NCI-H1105 (cell line): ENCODE measurements around the gene CNTNAP5.

Experiments used
- DNase-seq: peaks from one replicate; lab custom pipeline; 2025; lab: John Stamatoyannopoulos, UW

Gene CNTNAP5

DNA sequence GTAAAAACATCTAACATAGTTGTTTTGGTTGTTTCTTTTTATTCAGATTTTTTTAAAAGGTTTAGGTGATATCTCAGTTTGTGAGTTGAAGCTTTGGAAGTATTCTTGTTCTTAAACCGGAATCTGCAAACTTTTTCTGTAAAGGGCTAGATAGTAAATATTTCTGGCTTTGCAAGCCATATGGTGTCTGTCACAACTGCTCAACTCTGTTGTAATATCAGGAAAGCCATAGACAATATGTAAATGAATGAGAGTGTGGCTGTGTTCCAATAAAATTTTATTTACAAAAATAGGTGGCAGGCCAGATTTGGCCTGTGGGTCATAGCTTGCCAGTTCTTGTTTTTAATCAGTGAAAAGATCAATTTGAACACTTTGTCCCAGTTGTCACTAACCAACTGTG, 134.1 kb downstream of the CNTNAP5 start:
- no peak for DNase-seq

DNA sequence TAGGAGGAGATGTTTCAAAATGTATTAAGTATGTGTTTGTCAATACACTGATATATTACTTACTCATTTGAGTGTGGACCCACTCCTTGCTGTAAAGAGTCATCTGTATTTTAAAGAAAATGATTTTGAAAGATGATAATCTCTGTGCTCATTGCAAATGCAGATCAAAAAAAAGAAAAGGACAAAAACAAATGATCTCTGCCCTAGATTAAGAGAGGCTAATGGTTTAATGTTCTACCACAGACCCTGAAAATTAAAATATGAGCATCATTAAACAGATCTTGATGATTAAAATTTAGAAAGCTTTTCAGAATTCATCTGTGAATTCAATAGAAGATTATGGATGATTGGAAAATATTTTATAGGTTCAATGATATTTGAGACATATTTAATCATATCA, 136.5 kb downstream of the CNTNAP5 start:
- no peak for DNase-seq

DNA sequence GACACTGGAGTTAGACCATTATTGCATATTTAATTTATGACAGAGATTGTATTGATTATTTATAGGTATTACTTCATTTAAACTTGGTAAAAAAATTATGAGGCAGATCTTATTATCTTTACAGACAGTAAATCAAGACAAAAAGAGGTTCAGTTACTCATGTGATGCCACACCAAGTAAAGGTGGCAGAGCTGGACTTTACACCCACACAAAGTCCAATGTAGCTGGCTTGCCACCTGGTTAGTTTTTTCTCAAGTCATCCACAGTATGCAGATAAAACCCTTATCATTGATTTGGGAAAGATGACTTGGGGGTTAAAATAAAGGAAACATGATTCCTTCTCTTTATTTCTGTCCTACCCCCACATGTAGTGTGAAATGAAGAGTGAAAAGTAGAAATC, 137.2 kb downstream of the CNTNAP5 start:
- no peak for DNase-seq

DNA sequence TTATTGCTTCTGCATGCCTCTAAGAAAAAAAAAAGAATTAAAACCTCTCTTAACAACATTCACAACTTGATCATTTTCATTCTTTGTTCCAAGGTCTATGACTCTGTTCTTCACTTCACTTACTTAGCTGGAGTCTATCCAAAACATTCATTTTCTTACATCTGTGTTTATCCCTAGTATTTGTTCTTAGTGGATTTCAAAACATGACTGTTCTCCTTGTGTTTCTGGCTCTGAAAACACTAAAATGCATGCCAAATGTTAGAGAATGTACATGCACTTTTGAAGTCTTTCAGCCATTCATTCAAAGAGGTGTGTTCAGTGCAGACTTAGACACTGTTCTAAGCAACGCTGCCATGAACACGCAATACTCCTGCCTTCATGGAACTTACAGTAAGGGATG, 138.8 kb downstream of the CNTNAP5 start:
- DNase-seq = no peak

DNA sequence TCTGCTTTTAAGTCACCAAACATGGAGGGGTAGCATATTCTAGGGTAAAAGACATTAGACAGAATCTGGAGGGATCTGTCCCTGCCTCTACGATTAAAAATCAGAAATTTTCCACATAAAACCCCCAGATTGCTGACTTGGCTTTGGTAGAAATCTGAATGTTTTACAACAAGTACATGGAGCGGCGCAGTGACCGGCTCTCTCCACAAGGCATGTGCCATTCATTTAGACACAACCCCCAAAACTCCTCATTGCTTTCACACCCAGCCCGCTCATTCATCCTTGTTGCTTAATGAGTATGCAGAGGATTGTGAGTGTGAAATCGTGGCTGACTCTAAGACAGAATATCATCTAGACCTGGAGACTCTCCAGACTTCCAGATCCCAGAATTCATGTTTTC, 140.6 kb downstream of the CNTNAP5 start:
- no peak for DNase-seq

DNA sequence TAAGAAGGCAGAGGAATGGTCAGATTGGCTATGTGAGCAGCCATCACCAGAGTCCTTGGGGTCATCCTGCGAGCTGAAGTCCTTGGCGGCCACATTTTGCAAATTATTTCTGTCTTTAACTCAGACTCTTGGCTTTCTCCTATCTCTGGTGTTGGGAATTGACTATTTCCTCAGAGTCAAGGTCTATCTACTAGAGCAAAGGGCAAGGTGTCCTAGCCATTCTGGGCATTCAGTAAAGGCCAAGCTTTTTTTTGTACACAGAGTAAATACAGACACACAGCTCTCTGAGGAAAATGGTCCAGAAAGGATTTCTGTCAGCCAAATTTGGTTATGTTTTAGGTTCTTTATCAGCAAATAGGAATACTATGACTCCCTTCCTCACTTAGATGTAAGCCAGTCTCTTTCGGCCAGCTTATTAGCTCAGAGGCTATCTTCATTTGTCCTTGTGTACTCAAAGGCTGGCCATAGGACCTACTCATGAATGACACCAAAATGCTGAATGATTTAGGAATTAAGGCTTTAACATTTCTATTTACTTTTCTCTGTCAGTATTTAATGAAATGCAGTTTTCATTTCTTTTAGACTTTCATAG, 146.5 kb downstream of the CNTNAP5 start:
- DNase-seq = no peak

DNA sequence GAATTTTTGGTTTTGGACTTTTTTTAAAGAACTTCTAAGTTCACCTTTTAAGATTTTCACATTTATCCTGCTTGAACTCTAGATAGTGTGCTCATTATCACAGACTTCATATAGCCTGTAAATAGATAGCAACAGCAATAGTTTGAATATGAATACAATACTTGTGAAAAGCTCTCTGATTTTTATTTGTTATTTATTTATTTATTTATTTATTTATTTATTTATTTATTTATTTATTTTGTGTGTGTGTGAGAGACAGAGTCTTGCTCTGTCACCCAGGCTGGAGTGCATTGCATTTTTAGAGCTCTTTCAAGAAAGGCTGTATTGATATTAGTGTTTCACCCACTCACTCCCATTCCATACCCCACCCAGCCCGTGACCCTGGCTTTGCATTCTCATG, 153.6 kb downstream of the CNTNAP5 start:
- DNase-seq = no peak

DNA sequence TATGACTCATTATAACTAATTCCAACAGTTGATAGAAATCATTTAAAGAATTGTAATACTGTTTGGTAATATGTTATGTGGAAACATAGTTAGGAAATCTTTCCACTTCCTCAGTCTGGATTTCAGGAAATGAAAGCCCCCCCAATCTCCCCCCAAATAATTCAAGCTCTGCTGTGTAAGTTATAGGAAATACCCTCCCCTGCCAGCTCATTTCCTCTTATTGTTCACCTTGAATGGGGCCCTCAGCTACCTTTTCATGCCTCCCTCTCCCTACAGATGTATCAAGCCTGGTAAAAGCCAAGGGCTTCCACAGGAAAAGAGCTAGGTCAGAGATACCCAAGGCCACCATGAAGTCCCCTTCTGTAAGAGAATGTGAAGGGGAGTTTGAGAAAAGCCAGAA, 155.5 kb downstream of the CNTNAP5 start:
- no peak for DNase-seq

DNA sequence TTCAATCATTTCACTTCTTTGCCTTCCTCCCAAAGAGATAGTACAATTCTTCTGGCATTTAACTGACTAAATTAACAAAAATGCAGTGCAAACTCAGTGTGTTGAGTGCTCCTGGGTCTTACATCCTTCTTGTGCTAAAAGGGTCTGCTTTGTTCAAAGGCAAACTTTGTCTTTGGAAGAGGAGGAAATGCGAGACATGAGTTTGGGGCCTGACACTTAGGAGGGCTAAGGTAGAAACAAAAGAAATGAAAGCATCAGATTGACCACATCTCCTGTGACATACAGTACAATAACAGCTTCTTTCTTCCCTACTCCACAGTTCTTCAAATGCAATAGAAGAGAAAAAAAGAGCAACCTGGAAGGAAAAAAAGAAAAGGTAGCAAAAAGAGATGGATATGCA, 161.7 kb downstream of the CNTNAP5 start:
- no peak for DNase-seq

DNA sequence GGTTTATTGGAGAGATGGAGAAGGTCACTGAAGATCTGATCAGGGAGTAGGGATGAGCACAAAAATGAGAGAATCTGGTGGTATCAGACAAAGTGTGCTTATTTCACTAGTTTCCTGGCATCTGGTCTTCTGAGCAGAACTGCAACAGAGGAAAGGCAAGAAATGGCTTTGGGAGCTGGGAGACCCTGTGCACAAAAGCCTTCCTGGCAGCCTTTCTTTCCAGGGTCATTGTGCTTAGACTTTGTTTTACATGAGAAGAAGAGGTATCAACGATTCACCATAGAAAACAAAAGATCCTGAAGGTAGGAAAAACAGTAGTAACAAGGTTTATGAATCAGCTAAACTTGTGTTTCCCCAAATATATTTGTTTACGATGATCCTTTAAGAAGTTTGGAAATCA, 162.9 kb downstream of the CNTNAP5 start:
- no peak for DNase-seq

DNA sequence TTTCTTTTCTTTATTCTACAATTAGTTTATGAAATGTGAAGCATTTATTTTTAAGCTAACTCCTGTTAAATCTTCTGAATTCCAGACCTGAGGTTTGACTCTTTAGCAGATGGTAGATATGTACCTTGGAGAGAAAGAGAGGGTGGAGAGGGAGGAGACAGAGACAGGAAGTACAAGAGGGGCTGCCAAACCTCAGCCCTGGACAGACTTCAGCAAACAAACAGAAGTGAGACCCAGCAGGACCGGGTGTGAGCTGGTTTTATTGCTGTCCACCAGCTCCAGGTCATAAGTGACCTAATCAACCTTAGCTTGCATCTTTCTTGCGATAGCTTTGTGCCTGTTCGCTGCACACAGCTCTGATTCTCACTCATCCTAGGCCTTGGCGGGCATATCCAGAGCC, 168.6 kb downstream of the CNTNAP5 start:
- no peak for DNase-seq

DNA sequence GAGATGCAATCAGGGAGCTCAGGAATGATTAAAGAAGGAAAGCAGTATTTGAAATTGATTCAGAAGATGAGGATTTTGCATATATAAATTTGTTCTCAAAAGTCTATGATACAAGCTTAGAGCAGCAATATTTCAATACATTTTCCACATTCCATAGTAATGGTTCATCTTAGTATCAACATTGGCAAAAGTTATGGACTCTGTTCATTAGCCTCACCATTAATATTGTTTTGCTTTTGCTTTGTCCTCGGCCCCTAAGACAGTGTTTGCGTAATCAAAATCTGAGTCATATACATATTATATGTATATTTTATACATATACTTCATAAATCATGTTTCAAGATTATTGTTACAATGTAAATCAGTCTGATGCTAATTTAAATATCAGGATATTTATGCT, 176.6 kb downstream of the CNTNAP5 start:
- no peak for DNase-seq

DNA sequence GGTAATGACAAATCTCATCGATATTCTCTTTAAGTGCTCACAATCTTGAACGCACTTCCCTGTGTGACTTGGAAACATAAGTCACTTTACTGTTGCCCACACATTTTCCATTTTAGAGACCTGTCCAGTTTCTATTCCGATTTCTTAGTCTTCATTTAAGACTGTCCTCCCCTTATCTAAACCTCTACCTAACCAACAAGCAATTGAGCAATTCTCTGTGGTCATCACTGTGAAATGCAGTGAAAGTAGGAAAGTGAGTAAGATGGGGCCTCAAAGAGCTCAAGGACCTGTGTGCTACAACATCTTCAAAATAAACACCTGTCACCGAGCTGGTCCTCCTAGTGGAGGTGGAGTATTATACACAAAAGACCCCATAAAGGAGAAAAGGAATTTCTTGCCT, 184.4 kb downstream of the CNTNAP5 start:
- no peak for DNase-seq

DNA sequence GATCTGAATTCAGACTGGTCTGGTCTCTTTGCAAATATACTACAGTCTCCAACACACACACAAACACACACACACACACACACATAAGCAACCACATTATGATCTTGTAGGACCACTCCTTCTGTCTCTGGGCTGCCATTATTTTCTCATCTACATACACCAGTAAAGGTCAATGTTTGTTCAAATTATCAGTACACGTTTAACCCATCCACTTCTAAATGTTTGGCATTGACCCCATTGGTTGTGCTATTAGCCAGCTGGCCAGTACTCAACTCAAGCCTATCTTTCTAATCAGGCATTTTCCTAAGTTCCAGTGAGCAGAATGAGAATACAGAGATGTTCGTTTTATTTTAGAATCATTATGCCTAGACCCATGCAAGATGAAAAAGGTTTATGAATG, 186.4 kb downstream of the CNTNAP5 start:
- no peak for DNase-seq

DNA sequence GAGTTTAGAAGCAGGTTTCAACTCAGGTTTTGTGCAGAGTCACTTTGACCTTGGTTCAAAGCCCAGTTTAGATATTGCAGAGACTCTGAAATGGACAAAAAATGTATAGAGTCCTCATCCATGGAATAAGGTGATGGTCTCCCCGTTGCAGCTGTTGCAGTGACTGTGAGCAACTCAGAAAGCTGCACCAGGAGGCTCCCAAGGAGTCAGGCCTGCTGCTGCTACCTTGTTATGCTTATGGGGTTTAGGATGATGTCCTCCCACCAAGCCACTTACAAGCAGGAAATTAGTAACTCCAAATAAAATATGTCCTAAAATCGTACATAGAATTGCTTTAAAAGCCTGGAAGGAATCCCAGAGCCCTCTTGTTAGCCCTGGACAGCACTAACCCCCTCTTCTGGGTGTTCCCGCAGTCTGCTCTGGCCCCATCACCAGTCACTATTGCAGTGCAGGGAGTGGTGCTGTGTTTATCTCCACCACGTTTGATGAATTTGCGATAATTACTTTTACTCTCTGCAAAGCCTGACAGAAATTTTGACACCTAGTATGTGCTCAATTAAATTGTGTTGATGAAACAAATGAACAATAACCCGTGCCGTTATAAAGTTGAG, 189.0 kb downstream of the CNTNAP5 start:
- DNase-seq = no peak

DNA sequence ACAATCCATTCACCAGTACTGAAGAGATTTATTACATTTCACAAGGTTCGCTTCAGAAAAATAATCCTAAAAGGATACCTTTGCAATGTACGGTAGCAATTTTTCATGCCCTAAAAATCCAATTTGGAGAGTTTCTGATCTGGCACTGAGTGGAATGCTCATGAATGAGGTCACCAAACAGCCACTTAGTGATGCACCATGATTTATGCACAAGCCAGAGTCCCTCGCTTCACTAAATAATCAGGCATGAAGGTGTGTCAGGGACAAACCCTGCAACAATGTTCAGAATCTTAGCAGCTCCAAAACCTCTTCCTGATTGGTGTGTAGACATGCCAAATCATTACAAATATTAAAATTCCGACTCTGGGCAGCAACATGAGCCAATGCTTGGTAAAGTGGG, 221.1 kb downstream of the CNTNAP5 start:
- no peak for DNase-seq

DNA sequence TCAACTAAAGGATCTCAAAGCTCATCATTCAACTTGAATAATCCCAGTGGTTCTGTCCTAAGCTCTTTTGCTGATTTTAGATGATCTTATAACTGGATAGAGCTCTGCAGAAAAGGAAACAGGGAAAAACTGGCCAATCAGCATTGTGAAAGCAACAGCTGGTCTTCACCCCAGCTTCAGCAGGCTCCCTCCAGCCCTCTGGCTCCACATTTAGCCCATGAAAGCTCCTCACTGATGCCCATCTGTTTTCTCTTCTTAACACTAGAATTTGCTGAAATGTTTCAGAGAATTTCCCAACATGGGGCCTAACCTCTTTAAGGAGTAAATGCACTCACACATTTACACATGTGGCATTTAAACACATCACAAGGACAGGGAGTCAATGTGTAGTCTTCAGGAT, 223.3 kb downstream of the CNTNAP5 start:
- no peak for DNase-seq

DNA sequence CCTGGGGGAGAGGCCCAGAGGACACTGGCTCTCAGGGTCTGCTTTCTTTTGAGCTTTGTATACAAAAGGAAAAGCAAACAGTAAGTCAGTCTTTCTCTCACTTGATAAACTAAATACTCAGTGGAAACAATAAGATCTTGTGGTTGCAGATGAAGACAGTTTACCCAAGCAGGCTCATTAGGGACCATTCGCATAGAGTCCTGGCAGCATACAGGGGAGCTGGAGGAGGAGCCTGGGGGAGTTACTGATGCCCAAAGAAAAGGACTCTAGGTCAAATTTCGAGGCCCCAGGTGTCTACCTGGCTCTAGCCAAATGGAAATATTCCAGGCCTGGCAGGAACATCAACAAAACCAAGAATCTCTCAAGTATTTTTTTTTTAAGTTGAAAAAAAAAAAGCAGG, 225.3 kb downstream of the CNTNAP5 start:
- DNase-seq = no peak

DNA sequence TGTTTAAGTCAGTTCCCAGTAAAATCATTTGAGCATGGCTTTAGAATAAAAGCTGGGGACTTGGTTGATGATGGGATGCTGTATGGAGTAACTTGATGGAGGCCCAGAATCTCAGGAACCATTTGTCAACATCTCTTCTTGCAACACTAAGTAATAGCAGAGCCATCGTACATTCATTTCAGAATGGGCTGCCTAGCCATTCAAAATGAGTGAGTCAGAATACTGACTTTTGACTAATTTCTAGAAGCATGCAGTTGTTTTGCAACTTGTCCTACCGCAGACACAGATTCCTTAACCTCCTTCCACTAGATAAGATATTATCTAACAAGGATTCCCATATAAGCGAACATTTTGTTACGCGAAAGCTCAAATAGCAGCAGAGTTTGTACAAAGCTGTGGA, 229.5 kb downstream of the CNTNAP5 start:
- no peak for DNase-seq

DNA sequence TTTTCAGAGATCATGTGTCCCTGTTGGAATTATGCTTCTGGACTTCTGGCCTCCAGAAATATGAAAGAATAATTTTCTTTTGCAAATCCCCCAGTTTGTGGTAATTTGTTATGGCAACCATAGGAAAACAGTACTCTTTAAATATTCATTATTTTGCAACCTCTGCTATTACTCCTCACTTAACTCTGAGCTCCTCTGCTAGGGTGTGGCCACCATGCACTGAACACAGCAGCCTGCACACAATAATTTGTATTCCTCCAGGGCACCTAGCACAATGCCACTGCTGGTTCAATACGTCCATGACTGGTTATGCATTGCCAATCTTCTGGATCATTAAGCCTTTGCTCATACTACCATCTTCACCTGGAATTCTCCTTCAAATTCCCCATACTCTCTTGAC, 232.0 kb downstream of the CNTNAP5 start:
- DNase-seq = no peak

DNA sequence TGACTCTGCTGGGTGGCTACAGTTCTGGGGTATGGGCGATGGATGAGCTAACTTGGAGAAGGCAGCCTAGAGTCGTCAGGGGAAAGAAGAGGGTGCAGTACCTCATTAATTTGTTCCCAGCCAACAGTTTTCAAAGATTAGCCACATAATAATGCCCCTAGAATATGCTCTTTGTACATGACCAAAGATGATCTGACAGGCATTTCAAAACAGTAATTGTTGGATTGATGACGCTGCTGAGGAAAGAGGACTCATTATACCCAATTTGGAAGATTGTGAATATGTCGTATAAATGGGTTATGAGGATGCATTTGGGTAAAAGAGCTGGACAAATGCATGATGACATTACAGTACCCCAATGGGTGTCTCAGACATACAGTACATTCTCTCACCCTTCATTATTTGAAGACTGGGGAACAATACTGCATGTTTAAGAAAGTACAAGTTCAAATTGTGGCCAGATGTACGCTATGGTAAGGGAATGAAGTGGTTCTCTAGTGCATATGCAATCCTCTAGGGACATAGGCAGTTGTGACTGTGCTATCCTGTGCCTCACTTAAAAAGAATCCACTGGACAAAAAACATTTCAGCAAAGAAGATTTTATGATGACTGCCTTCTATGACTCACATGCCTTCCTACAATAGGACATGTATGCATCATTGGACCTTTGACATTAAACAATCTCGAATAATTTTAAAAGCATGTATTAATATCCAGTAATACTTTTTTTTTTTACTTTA, 233.2 kb downstream of the CNTNAP5 start:
- no peak for DNase-seq

DNA sequence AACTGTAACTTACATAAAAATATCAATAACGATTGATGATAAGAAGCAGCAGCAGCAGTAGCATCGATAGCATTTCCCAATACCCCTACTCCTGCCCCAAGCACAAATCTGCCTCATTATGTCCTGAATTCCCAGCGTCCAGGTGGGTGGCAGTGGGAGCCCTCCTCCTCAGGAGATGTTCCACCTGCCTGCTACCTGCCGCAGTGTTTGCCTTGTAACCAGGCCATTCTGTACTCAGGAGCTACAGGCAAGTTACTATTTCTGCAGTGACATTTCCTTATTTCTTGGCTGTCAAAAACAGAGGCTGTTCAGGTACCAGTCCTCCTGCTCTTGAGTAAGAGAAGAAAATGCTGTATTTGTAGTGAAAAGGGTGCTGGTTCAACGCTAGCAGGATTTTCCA, 236.4 kb downstream of the CNTNAP5 start:
- no peak for DNase-seq

DNA sequence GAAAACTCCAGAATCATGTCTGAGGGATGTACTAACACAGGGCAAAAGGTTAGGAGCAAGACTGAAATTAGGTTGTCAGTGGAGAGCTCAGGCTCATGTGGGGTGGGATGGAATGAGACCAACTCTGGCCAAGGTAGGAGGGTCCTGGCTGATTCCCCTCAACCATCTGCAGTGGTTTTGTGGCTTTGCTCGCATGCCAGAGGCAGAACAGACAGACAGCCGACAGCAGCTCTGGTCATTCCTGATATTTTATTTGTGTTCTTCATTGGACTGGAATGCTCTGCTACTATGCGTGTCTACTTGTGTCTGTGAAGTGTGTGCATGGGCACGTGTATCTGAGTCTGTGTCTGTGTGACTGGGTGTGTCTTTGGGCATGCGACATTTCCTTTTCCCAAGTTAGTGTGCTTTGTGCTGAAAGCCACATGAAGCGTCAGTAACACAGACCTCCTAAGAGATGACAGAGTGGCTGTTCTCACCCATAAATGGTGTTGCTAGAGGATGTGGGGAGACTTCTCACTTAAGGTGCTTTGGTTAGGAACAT, 239.5 kb downstream of the CNTNAP5 start:
- no peak for DNase-seq

DNA sequence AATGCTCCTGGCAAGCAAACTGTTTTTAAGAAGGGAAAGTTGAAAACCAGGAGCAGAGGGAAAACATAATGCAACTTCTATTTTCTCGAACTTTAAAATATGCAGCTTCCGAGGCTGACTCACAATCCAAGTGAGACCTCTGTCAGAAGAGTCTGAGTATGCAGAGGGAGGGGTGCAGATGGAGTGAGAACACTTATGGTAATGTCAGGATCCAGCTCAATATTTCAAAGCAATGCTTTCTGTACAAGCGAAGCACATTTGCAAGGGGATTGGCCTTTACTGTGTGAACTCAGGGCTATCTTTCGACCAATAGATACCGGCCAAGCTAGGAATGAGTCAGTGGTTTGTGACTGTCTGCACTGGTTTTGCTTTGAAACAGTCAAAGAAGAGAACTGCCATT, 242.7 kb downstream of the CNTNAP5 start:
- no peak for DNase-seq
